Esophagus muscularis mucosa (tissue), 4 donors: ENCODE measurements around the gene TMCO4. TPM values are rescaled to one million over a fixed set of nuclear protein-coding genes. Genes with fewer than 3 reads are reported as not detected.

Experiments used
- DNase-seq: peaks from one replicate; pipeline ENCODE4 v3.0.0-alpha.2; 2017; ENCODE audit errors: extremely low spot score
- H3K27ac ChIP-seq, 4 donors: fragments of 200-600 bp; sonication (generic); replicated peaks in 1 of 4; 1 replicate in 3 of 4; 2 replicates in 1 of 4; pipeline ENCODE4 v1.5.1; 2016 to 2019; ENCODE audit warnings: mild to moderate bottlenecking in 1 of 4
- H3K27me3 ChIP-seq, 4 donors: fragments of 200-600 bp; sonication (generic); one replicate each; pipeline versions ENCODE4 v1.5.1 to v1.6.0; 2016 to 2019
- H3K36me3 ChIP-seq, 4 donors: fragments of 200-600 bp; sonication (generic); one replicate each; pipeline ENCODE4 v1.5.1; 2016 to 2019
- H3K4me1 ChIP-seq, 4 donors: fragments of 200-600 bp; sonication (generic); one replicate each; pipeline ENCODE4 v1.5.1; 2016 to 2019
- H3K4me3 ChIP-seq, 4 donors: fragments of 200-600 bp; sonication (generic); 1 replicate in 2 of 4; 2 replicates in 2 of 4; pipeline ENCODE4 v1.5.1; 2016 to 2019; ENCODE audit warnings: mild to moderate bottlenecking in 4 of 4, moderate library complexity in 1 of 4
- H3K9me3 ChIP-seq, 4 donors: fragments of 200-600 bp; sonication (generic); 1 replicate in 3 of 4; 2 replicates in 1 of 4; pipeline ENCODE4 v1.5.1; 2016 to 2019
- CTCF ChIP-seq, 3 experiments: fragments of 200-600 bp in 2 of 3; fragments of 450-650 bp in 1 of 3; sonication (generic) in 2 of 3; IDR thresholded peaks; one replicate each; pipeline ENCODE4 v1.5.1; 2017 to 2019; ENCODE audit warnings: antibody characterized with exemption in 3 of 3, mild to moderate bottlenecking in 2 of 3, moderate library complexity in 1 of 3
- EP300 ChIP-seq: sonication (generic); formaldehyde crosslinking; IDR thresholded peaks from one replicate; pipeline ENCODE4 v1.6.1; 2017; ENCODE audit warnings: antibody characterized with exemption
- POLR2A ChIP-seq: fragments of 450-650 bp; IDR thresholded peaks from one replicate; pipeline ENCODE4 v1.6.1; 2017; ENCODE audit warnings: antibody characterized with exemption, moderate library complexity, mild to moderate bottlenecking, low read depth
- POLR2AphosphoS5 ChIP-seq, 2 donors: sonication (generic); formaldehyde crosslinking; IDR thresholded peaks; one replicate each; pipeline ENCODE4 v1.6.1; 2017; ENCODE audit warnings: antibody characterized with exemption in 2 of 2
- WGBS: methylation state at CpG from one replicate; pipeline ENCODE4 v1.1.5; 2018; 5-methylcytosine and 5-hydroxymethylcytosine counted together
- intact Hi-C: fragments of 100-400 bp; cut with DNase I; formaldehyde crosslinking; loops from one replicate; pipeline ENCODE4 v1.15.1; 2023
- total RNA-seq, 4 donors: library from RNA; depleted of rRNA; stranded (reverse); fragments of >200 nt; gene quantifications; one replicate each; pipeline versions ENCODE4 v1.1.0 to v1.2.1, GENCODE V29; 2016

The TMCO4 gene
- total RNA-seq, 4 donors from 2014 or later, result 20.8 to 34.4 (median 25.8) TPM

- H3K9me3 ChIP-seq, result peaks cover 0 to 2% (median 0%) of the 10 kb centered on the region in 4 donors
- intact Hi-C loops, result no loop called here
- WGBS, result 84% methylated on average over 4 of the region's 4 CpGs
- H3K27ac ChIP-seq, result peak overlapping the region in 1 of 4 donors; percentile 25
- no peak for TF ChIP-seq EP300
- TF ChIP-seq POLR2AphosphoS5 (IDR thresholded peaks at IDR 0.05), result no peak
- TF ChIP-seq CTCF (IDR thresholded peaks at IDR 0.05), result no peak
- no peak for TF ChIP-seq POLR2A
- H3K36me3 ChIP-seq, result peaks cover 7 to 89% (median 38%) of the 10 kb centered on the region in 4 donors
- H3K27me3 ChIP-seq, result no peaks in the 10 kb centered on the region
- no peak for DNase-seq
- H3K4me1 ChIP-seq, result no peaks in the 10 kb centered on the region
- no peak overlapping the region for H3K4me3 ChIP-seq
These were observed 55.4 kb downstream of the TMCO4 start for GRCh38 chr1:19744335-19744743.

- no peak for TF ChIP-seq EP300
- no peak for TF ChIP-seq POLR2A
- no peak for TF ChIP-seq POLR2AphosphoS5 (IDR thresholded peaks at IDR 0.05)
- no peak for TF ChIP-seq CTCF (IDR thresholded peaks at IDR 0.05)
- Histone ChIP-seq H3K27me3 (no peaks in the 10 kb centered on the region), H3K4me3 (no peak overlapping the region), H3K4me1 (peaks cover 0 to under 1% (median 0%) of the 10 kb centered on the region in 4 donors), H3K9me3 (peaks cover 0 to 8% (median 0%) of the 10 kb centered on the region in 4 donors), H3K27ac (no peak overlapping the region), H3K36me3 (peaks cover 7 to 89% (median 36%) of the 10 kb centered on the region in 4 donors)
- 96% methylated on average over 9 of the region's 9 CpGs for WGBS
- no peak for DNase-seq
- intact Hi-C loops, result no loop called here
These were observed 55.9 kb downstream of the TMCO4 start for GRCh38 chr1:19743793-19744192.

GRCh38 chr1:19743180-19743579, 56.5 kb downstream of the TMCO4 start:
- Histone ChIP-seq H3K9me3 (peaks cover 0 to 9% (median 0%) of the 10 kb centered on the region in 4 donors), H3K27ac (no peak overlapping the region), H3K36me3 (peaks cover 7 to 85% (median 36%) of the 10 kb centered on the region in 4 donors), H3K4me1 (peaks cover 0 to 6% (median 5%) of the 10 kb centered on the region in 4 donors), H3K27me3 (no peaks in the 10 kb centered on the region), H3K4me3 (no peak overlapping the region)
- WGBS, result 99% methylated on average over 3 of the region's 3 CpGs
- TF ChIP-seq CTCF (IDR thresholded peaks at IDR 0.05) (no peak), POLR2A (no peak), POLR2AphosphoS5 (IDR thresholded peaks at IDR 0.05) (no peak), EP300 (no peak)
- intact Hi-C loops, result no loop called here
- no peak for DNase-seq

- TF ChIP-seq POLR2AphosphoS5 (IDR thresholded peaks at IDR 0.05) (no peak), POLR2A (no peak), CTCF (IDR thresholded peaks at IDR 0.05) (no peak), EP300 (no peak)
- Histone ChIP-seq H3K27me3 (no peaks in the 10 kb centered on the region), H3K9me3 (peaks cover 0 to 9% (median 0%) of the 10 kb centered on the region in 4 donors), H3K4me1 (peaks cover 9 to 41% (median 40%) of the 10 kb centered on the region in 4 donors), H3K4me3 (no peak overlapping the region), H3K27ac (no peak overlapping the region), H3K36me3 (peaks cover 0 to 50% (median 24%) of the 10 kb centered on the region in 4 donors)
- intact Hi-C loops, result no loop called here
- WGBS, result 96% methylated on average over 5 of the region's 5 CpGs
- no peak for DNase-seq
These were observed 60.1 kb downstream of the TMCO4 start for GRCh38 chr1:19739628-19740027.

GRCh38 chr1:19738669-19739068, 61.0 kb downstream of the TMCO4 start:
- no peaks in the 10 kb centered on the region for H3K27me3 ChIP-seq
- H3K36me3 ChIP-seq, result peaks cover 0 to 44% (median 22%) of the 10 kb centered on the region in 4 donors
- peaks cover 0 to 9% (median 0%) of the 10 kb centered on the region in 4 donors for H3K9me3 ChIP-seq
- TF ChIP-seq EP300 (no peak), POLR2A (no peak), CTCF (IDR thresholded peaks at IDR 0.05) (no peak)
- intact Hi-C loops, result no loop called here
- WGBS, result 94% methylated on average over 2 of the region's 2 CpGs
- no peak overlapping the region for H3K4me3 ChIP-seq
- no peak for DNase-seq
- peaks cover 9 to 48% (median 46%) of the 10 kb centered on the region in 4 donors for H3K4me1 ChIP-seq
- H3K27ac ChIP-seq, result peak overlapping the region; percentile 82 to 85 (median 82)
